Measurements from ENCODE around the gene TRPM1.

TRPM1 gene

DNA sequence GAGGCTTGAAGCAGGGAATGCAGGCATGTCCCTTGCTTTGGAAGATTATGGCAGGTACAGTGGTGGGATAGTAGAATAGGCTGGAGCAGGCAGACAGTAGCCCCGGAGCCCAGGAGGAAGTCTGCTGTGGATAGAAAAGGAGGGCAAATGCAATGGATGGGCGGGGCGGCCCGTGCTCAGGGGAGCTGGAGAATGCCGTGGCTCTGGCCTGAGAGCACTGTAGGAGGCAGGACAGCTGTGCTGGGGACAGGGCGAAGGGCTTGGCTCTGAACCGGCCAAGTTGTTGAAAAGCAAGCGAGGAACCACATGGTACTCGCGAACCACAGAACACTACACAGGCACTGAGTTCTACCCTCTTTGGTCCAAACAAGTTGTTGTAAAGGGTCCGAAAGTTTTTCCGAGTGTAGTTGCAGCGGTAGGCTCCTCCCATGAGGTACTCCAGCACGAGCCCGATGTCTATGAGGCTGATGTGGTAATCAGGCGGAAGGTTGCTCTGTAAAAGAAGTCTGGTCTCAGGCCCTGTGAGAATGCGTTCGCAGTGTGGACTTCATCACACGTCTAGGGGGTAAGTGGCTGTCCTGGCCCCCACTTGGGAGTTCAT is 54.7 kb downstream of the TRPM1 start:
- no peak for DNase-seq

DNA sequence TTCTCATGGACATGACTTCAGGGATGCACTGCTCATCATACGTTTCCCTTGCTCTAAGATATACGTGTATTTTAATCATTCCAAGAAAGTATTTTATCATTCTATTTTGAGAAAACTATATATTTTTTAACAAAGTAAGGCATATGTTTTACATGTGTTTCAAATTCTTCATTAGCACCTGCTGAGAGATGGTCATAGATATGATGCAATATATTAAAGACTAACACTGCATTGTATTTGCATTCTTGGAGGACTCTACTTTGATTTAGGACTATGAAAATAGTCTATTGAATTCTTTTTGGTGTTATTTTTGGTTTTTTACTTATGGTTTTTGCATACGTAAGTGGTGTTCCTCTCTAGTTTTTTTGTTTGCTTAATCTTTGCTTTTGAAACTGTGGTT is 55.9 kb downstream of the TRPM1 start:
- no peak for DNase-seq

DNA sequence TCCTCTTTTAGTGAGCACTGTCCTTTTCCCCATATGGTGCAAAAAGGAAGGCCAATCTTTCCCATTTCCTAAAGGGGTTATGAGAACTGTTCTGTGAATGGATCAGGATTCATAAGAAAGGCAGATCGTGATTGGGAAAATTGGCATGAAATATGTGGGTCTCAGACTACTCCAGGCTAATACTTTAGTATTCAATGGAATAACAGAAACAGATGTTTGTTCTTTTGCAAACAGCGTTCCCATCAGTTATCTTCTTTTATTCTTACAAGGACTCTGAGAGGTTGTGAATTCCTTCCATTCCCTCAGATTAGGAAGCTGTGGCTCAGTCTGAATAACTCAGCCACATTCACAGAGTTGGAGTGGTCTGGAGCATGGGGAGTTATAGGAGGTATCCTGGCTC is 58.8 kb downstream of the TRPM1 start:
- no peak for DNase-seq

GRCh38 chr15:31041610-31042009 is 59.9 kb downstream of the TRPM1 start:
- no peak for DNase-seq

DNA sequence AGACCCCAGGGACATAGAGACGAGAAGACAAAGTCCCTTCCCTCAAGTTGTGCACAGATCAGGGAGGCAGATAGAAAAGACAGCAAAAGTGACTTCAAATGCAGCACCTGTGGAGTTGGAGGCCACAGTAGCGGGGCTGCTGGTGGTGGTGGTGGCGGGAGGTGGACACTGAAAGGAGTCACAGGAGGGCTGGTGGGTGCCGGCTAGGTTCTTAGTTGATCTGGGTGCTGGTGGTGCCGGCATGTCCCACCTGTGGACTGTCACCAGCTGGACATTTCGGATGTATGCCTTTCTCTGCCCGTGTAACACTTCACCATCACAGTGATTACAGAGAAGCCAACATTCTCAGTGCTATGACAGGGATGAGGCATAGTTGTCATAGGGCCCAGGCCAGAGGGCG is 60.9 kb downstream of the TRPM1 start:
- DNase-seq, result no peak

DNA sequence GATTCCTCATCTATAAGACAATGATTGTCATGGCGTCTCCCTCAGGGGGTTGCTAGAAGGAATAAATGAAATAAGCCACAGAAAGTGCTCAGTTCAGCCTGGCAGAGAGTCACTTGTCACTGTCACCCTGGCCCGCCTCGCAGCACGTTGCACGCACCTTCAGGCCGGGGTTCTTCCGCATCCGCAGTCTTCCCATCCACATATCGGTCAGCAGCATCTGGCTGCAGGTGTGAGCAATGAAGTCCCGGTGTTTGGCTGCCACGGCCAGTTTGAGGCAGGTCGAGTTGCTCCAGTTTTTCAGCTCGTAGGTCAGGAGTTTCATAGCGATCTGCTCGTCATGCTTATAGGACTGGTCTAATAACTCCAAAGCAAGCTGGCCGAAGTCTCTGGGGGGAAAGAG is 61.6 kb downstream of the TRPM1 start:
- DNase-seq, result no peak

- no peak for DNase-seq
These were observed 63.6 kb downstream of the TRPM1 start for GRCh38 chr15:31037731-31038477.

DNA sequence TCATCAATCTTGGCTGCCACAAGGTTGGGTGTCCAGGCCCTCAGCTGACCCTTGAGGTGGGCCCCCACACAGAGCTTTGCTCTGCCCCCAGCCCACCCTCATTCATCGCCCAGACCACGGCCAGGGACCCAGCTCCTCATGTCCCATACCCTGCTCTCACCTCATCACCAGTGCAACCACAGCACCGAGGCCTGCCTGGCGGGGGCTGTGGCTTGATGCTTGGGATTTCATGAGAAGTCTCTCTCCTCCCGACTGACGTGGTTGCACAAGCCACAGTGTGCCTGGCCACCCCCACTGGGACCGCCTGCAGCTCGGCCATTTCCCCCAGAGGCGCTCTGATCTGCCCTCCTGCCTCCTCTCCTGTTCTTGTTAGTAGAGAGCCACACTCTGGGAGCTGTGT is 64.7 kb downstream of the TRPM1 start:
- DNase-seq, result no peak

GRCh38 chr15:31035610-31036009 is 65.9 kb downstream of the TRPM1 start:
- DNase-seq, result no peak

GRCh38 chr15:31034152-31034551 is 67.4 kb downstream of the TRPM1 start:
- DNase-seq, result no peak

GRCh38 chr15:31032961-31033371 is 68.6 kb downstream of the TRPM1 start:
- no peak for DNase-seq

DNA sequence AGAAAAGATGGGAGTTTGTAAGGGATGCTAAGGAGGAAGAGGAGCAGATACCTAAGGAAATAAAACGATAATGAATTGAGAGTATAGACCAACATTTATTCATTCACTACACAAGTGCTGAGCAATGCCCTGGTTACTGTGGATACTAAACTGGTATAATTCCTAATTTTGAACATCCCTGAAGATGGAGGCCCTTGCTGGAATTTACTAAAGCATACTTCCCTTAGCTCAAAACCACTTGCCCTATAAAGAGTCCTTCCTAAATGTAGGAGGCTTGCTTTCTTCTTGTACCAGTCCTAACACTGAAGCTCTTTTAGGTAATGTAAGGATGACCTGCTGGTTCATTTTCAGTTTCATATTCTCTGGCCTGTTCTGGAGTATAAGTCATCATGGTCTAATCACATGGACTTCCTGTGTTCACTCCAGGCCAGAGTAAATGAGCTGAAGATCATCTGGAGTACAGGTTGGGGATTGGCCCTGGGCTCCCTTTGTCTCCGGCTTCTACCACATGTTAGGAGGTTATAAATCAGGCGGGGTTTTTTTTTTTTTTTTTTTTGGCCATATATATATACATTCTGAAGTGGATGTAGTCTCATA is 70.0 kb downstream of the TRPM1 start:
- DNase-seq, result no peak

DNA sequence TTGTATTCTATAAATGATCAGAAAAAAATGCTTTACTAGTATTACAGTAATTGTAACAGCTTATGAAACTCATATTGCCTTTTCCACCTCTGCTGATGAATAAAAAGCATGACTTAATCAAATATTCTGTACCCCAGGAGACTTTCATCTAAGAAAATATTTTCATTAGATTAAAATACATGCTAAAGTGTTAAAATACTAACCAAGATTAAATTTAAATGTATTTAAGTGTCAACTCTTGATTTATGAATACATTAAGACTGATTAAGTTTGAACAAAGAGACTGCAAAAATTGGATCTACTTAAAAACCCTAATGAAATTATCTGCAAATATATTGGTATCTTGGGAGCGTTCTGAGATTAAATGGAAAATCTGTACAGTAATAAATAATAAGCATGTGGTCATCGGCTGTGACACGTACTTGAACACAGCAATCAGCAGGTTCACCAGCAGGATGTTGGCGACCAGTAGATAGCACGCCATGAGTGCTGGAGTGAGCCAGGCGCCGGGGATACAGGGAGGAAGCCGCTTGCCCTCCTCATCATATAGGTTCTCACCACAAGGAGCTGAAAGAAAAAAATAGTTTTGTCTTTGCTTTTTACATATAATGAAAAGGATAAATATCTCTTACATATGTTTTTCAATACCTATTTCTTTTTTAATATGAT is 73.5 kb downstream of the TRPM1 start:
- no peak for DNase-seq

GRCh38 chr15:31025996-31026395 is 75.5 kb downstream of the TRPM1 start:
- no peak for DNase-seq

GRCh38 chr15:31024979-31025378 is 76.5 kb downstream of the TRPM1 start:
- DNase-seq, result no peak

DNA sequence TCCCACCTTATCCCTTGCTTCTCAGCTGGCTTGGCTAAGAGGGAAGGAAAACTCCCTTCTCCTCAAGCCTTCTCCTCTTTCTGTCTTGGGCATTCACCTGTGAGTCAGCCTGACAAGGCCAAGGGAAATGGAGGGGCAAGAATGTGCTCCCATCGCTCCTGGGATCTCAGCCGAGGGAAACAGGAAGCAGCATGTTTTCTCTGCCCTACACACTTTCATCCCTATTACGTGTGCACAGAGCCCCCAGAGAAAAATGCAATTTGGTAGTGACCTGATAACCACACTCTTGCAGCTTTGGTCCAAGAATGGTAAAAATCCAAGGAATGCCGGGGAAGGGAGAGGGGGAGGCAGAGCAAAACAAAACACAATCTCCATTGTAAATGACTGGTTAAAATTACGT is 77.2 kb downstream of the TRPM1 start:
- DNase-seq, result no peak

- DNase-seq, result no peak
These were observed 77.7 kb downstream of the TRPM1 start for GRCh38 chr15:31023841-31024240.

DNA sequence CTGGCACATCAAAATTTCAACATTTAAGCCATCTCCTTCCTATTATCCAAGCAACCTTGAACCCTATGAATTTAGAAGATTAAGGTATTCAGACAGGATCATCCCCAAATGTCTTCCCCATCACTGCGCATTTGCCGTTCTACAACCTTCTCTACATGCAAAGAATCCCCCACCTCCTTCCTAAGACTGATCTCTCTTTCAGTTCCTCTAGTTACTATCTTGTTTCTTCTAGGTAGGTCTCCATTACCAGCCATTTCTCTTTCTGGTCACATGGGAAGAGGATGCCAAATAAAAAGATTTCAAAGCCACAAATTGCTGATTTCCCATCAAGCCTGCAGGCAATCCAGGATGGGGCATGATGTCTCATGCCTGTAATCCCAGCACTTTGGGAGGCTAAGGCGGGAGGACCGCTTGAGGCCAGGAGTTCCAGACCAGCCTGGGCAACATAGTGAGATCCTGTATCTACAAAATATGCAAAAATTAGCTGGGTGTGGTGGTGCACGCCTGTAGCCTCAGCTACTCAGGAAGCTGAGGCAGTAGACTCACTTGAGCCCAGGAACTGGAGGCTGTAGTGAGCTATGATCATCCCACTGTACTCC is 80.4 kb downstream of the TRPM1 start:
- DNase-seq, result no peak

- no peak for DNase-seq
These were observed 81.0 kb downstream of the TRPM1 start for GRCh38 chr15:31020542-31020941.

- no peak for DNase-seq
These were observed 81.5 kb downstream of the TRPM1 start for GRCh38 chr15:31019986-31020385.

GRCh38 chr15:31017311-31017710 is 84.2 kb downstream of the TRPM1 start:
- DNase-seq, result no peak

DNA sequence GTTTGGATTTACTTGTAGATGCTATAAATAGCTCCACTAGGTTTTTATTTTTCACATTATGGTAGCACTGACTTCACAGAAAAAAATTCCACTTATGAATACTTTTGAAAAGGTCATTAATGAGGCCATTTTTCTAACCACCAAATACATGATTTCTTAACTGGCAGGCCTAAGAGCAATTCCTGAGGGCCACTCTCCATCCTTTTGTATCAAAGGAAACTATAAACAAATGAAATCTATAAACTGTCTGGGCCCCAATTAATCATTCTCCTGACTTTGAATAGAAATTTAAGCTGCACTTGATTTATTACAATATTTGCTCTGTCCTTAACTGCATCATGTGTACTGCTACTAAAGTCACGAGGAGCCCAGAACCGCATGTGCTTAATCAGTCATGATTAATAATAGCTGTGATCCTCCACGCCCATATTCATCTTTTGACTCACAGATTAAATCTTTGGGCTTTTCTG is 85.0 kb downstream of the TRPM1 start:
- DNase-seq, result no peak

DNA sequence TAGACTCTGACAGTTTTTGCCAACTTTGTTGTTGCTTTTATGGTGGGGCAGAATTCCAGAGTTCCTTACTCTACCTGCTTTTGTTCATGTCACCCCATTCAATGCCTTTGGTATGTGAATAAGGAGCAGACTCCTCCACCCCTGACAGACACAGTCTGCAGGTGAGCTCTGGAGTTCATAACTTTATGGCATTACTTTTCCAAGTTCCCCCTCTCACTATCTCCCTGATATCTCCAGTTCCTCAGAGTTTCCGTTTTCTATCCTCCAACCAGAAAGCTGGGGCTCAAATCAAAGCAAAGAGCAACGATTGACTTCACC is 87.0 kb downstream of the TRPM1 start:
- DNase-seq, result no peak

All from stimulated activated CD4-positive, alpha-beta T cell treated with anti-CD3 and anti-CD28 coated beads, Interleukin-12 subunit alpha, Interleukin-12 subunit beta, amount 100 ng/mL, for 4 hours (primary cell).